ENCODE data around the gene WWOX.

- TF ChIP-seq CTCF (IDR thresholded peaks at IDR 0.05) = no peak
- TF ChIP-seq POLR2AphosphoS5 (IDR thresholded peaks at IDR 0.05) = no peak
Measured at GRCh38 chr16:78130950-78131349, 31.5 kb downstream of the WWOX start.

Measured in gastroesophageal sphincter (tissue), 3 donors.